AG09309 (cell line): ENCODE data around the gene S100A3.

Experiments
- DNase-seq: peaks from one replicate; pipeline ENCODE4 v3.0.0-alpha.2; 2010; ENCODE audit warnings: low read depth
- H3K4me3 ChIP-seq: 2 replicates; pipeline ENCODE4 v1.5.1; 2011; ENCODE audit warnings: mild to moderate bottlenecking, low read depth, low read length, moderate library complexity; ENCODE audit not compliant: control insufficient read depth
- CTCF ChIP-seq: IDR thresholded peaks from 2 replicates; pipeline ENCODE4 v1.5.1; 2011; ENCODE audit warnings: mild to moderate bottlenecking, low read depth, low read length, inconsistent platforms; ENCODE audit not compliant: insufficient read depth, control insufficient read depth; ENCODE audit errors: missing control alignments

The S100A3 gene

GRCh38 chr1:153556348-153556747, 7.3 kb upstream of the S100A3 start:
- TF ChIP-seq CTCF = no peak
- DNase-seq = no peak
- H3K4me3 ChIP-seq = no peak overlapping the region

DNA sequence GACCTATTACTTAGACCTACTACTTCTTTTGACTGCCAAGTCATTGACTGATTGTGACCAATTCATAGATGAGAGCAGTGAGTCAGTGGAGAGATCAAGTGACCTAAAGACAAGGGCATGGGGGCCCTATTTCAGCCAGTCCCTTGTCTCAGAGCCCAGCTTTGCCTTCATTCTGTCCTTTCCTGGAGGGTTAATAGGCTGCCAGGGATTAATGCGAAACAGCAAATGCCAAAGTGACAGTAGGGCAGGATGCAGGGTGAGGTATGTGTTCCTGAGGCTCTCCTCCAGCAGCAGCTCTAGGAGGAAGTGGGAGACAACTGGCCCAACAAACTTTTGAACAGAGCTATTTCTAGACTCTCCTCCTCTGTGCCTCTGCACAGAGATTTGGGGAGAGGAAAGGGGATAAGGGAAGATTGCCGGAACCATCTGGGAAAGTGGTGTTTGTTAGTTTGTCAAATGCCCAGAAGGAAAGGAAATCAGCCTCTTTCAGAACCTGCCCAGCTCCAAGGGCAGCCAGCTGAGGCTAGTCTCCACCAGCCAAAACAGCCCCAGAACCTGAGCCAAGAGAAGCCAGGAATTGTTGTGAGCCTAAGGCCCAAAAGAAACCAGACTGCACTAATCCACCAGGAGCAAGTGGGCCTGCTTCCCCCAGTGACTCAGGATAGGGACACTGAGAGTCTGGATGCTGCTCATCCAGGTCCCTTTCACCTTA, 4.9 kb upstream of the S100A3 start:
- TF ChIP-seq CTCF = no peak

DNA sequence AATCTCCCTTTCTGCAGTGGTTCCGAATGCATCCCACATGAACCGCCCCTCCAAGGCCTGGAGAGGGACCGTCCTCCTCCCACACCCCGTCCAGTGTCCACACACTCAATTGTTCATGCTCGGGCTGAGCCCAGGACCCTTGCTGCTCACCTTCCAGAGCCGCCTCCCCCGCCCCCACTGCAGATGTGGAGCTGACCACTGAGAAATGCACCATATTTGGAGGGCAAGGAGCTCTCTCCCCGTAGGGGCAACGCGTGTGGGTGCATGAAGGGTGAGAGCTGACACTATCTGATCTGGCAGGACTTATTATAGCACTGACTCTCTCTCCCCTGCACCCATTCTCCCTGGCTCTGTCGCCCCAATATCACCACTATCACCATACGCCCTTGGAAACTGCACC, 4.0 kb upstream of the S100A3 start:
- no peak overlapping the region for H3K4me3 ChIP-seq
- no peak for DNase-seq
- no peak for TF ChIP-seq CTCF

More for the DNA sequence above, 4.9 kb upstream of the S100A3 start:
- DNase-seq = no peak
- no peak overlapping the region for H3K4me3 ChIP-seq

- no peak for TF ChIP-seq CTCF
- no peak overlapping the region for H3K4me3 ChIP-seq
- DNase-seq = no peak
Measured at GRCh38 chr1:153552335-153552734, 3.3 kb upstream of the S100A3 start.

DNA sequence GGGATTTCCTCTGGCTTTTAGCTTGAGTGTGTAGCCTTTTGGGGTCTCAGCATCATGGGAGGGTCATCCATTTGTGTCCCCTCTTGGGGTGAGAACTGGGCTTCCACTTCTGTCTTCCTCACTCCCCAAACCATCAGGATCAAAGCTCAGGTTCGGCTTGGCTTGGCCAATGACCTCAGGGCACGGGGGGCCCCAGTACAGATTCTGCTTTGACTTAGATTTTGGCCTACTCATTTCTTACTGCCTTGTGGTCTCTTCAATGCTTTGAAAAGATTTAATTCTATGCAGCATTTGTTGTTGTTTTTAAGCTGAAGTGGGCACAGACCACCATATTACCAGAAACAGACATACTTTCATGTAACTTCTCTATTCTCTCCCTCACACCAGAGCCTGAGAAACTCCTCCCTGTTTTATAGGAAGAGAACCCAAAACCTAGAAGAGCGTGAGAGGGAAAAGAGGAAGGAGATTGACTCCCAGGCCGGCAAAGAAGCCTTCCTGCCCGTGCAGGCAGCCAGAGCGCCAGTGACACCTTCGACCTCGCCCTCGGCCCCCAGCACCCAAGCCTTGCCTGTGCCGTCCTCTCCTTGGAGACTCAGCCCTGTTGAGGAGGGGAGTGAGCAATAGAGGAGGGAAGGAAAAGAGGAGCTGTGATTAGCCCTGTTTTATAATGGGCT, 1.9 kb upstream of the S100A3 start:
- H3K4me3 ChIP-seq = no peak overlapping the region
- DNase-seq = no peak
- TF ChIP-seq CTCF = no peak

DNA sequence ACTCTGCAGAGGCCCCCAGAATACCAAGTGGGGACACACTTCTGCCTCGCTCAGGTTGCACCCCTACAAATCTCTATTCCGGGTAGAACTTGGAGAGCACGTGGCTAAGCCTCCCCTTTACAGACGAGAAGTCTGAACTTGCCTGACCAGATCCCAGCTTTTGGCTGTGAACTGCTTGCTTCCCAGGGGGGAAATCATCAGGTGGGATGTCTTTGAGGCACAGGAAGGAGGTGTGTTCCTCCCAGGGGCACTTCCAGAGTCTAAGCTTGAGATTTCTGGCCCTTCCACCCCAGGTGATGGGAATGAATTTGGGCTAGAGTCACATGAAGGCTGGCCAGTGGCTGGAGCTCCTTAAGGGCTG, 1.3 kb upstream of the S100A3 start:
- no peak for DNase-seq
- TF ChIP-seq CTCF = no peak
- H3K4me3 ChIP-seq = no peak overlapping the region
